ENCODE measurements around the gene LCP1. TPM values are rescaled to one million over a fixed set of nuclear protein-coding genes. Genes with fewer than 3 reads are reported as not detected.

Gene LCP1
- total RNA-seq, 1 donor from 2014 or later = 234 TPM

- no peak overlapping the region for H3K27ac ChIP-seq
- H3K27me3 ChIP-seq = no peaks in the 10 kb centered on the region
- no peaks in the 10 kb centered on the region for H3K9me3 ChIP-seq
- no peak overlapping the region for H3K4me3 ChIP-seq
- no peaks in the 10 kb centered on the region for H3K36me3 ChIP-seq
- TF ChIP-seq CTCF (IDR thresholded peaks at IDR 0.05) = no peak
- DNase-seq (no peak), ATAC-seq (peak; percentile 32)
- intact Hi-C loops (cut with DNase I) = no loop called here
- H3K4me1 ChIP-seq = no peaks in the 10 kb centered on the region
Observed at GRCh38 chr13:46192412-46192811, 10.4 kb upstream of the LCP1 start.

GRCh38 chr13:46185634-46186033 lies 3.7 kb upstream of the LCP1 start:
- Histone ChIP-seq H3K27ac (no peak overlapping the region), H3K9me3 (no peaks in the 10 kb centered on the region), H3K36me3 (no peaks in the 10 kb centered on the region), H3K4me1 (peaks cover 6% of the 10 kb centered on the region), H3K27me3 (no peaks in the 10 kb centered on the region), H3K4me3 (no peak overlapping the region)
- DNase-seq (no peak), ATAC-seq (no peak)
- intact Hi-C loops (cut with DNase I) = no loop called here
- no peak for TF ChIP-seq CTCF (IDR thresholded peaks at IDR 0.05)

- Histone ChIP-seq H3K9me3 (no peaks in the 10 kb centered on the region), H3K27me3 (no peaks in the 10 kb centered on the region), H3K4me1 (peaks cover 6% of the 10 kb centered on the region), H3K36me3 (no peaks in the 10 kb centered on the region), H3K4me3 (no peak overlapping the region), H3K27ac (no peak overlapping the region)
- intact Hi-C loops (cut with DNase I) = no loop called here
- ATAC-seq = peak; percentile 75
- TF ChIP-seq CTCF (IDR thresholded peaks at IDR 0.05) = peak; percentile 42
- DNase-seq = no peak
Observed at GRCh38 chr13:46184277-46184699, 2.3 kb upstream of the LCP1 start.

- Histone ChIP-seq H3K36me3 (no peaks in the 10 kb centered on the region), H3K27me3 (no peaks in the 10 kb centered on the region), H3K27ac (peak overlapping the region; percentile 34), H3K9me3 (no peaks in the 10 kb centered on the region), H3K4me1 (peaks cover 10% of the 10 kb centered on the region), H3K4me3 (no peak overlapping the region)
- TF ChIP-seq CTCF (IDR thresholded peaks at IDR 0.05) = no peak
- ATAC-seq = no peak
- DNase-seq = no peak
- intact Hi-C loops (cut with DNase I) = no loop called here
Observed at GRCh38 chr13:46183018-46183946, 1.3 kb upstream of the LCP1 start.

GRCh38 chr13:46182491-46182877 lies 507 bp upstream of the LCP1 start:
- ATAC-seq (no peak), DNase-seq (no peak)
- Histone ChIP-seq H3K4me3 (no peak overlapping the region), H3K4me1 (peaks cover 15% of the 10 kb centered on the region), H3K36me3 (no peaks in the 10 kb centered on the region), H3K27ac (peak overlapping the region; percentile 34), H3K27me3 (no peaks in the 10 kb centered on the region), H3K9me3 (no peaks in the 10 kb centered on the region)
- no peak for TF ChIP-seq CTCF (IDR thresholded peaks at IDR 0.05)
- intact Hi-C loops (cut with DNase I) = no loop called here
